GM12872 (cell line): Measurements from ENCODE around the gene MIB2.

Experiments used
- CTCF ChIP-seq: IDR thresholded peaks from 3 replicates; pipeline ENCODE4 v1.5.1; 2011; ENCODE audit warnings: low read depth, mild to moderate bottlenecking, low read length, moderate library complexity; ENCODE audit not compliant: insufficient read depth

Gene MIB2

GRCh38 chr1:1671365-1672119 is 56.2 kb downstream of the MIB2 start:
- no peak for TF ChIP-seq CTCF

DNA sequence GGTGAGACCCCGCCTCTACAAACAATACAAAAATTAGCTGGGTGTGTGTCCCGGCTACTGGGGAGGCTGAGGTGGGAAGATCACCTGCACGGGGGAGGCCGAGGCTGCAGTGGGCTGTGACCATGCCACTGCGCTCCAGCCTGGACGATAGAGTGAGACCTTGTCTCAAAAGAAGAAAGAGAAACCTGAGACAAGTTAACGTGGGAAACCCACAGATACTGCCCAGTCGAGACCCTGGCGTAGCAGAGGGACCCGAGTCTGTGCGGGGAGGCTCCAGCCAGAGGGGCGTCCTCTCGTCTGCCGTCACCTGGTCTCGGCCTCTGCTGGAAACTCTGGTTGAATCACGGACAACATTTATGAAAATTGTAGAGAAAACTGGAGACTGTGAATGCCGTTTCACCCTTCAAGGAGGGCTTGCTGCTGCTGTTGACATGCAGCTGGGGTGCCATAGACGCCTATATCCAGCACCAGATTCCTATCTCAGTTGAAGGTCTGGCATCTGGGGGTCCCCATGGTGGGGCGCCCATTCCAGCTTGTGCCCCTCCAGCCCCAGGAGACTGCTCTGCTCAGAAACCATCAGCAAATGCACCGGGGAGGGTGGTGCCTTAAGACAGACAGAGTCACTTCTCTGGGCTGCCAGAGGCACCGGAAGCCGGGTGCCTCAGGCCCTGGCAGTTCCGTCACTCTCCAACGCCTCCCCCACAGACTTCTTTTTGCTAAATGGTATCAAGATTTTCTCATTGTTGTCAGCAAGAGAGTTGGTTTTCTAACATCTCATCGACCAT is 57.1 kb downstream of the MIB2 start:
- no peak for TF ChIP-seq CTCF

- no peak for TF ChIP-seq CTCF
Measured at GRCh38 chr1:1677718-1678580, 62.6 kb downstream of the MIB2 start.

DNA sequence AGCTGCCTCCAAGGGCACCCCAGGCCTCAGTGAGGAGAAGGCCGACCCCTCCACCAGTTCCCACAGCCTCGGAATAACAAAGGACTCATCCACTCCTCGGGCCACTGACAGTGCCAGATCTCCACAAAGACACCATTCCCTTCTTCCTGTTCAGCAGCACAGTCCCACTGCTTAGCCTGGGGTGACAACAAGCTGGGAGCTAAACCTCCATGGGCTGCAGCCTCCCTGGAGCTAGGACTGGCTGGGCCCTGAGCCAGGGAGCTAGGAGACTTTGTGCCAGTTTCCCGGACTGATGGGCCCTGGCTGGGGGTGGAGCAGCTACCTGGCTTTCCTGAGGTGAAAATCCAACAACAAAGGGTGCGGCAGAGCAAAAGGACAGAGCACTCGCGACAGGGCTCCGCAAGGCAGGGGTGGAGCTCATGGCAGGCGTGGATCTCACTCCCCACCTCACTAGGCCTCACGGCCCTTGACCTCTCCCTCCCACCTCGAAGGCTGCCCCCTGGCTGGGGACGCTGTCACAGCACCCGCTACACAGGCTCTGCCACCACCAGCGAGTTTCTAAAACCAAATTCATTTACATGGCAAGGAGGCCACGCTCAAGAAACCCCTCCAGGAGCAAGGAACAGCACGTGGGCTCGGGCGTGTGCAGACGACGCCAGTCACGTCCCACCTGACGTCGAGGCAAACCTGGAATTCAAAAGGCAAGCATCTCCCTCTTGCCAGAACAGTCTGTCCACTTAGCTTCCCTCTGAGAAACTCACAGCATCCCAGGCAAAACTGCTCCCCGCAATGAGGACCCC is 63.5 kb downstream of the MIB2 start:
- TF ChIP-seq CTCF, result peak; percentile 83
